Measurements from ENCODE around the gene RAP2B. TPM values are rescaled to one million over a fixed set of nuclear protein-coding genes. Genes with fewer than 3 reads are reported as not detected.

RAP2B gene
- 9.1 and 18.2 TPM in 2 replicates for total RNA-seq

DNA sequence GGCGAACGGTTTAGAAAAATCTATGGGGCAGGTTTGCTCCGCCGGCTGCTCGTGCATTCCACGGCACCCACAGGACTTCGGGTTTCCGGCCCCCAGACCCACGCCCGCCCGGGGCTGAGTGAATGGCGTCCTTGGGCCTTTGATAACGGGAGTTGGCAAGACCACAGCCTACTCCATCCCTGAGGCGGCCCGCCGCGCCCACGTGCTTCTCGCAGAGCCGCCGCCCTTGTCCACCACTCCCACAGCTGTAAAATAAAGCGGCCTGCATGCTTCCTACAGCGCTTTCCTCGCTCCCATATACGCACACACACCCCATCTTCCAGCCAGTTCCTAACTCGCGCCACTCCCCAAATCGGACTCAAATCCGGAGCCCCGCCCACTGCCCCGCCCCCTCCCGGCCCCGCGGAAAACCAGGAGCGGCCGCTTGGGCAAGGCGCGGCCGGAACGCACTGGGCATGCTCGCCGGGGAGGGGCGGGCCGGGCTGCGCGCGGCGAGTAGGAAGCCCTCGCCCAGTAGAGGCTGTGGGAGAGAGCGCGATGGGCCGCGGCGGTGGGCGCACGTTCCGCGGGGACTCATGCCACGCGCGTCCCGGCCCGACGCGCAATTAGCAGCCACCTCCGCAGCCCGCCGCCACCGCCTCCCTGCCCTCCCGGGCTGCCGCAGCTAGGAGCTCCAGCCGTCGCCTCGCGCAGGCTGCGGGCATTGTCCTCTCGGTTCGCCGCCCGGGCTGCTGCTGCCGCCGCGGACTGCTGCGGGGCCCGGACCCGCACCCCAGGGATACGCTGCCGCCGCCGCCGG is at the start of gene RAP2B:
RAP2B (plus strand) TSS at position 513 of the 799 bp plus-strand sequence. CDS start 468 bp downstream, outside the sequence.

Measured in epithelial cell of alveolus of lung (primary cell).